ENCODE measurements around the gene NTN1.

GRCh38 chr17:9148905-9149525 lies 127.7 kb downstream of the NTN1 start:
- no peak for TF ChIP-seq ATF1 (CRISPR knock-in tag; IDR thresholded peaks at IDR 0.05)
- TF ChIP-seq CTCF (CRISPR knock-in tag; IDR thresholded peaks at IDR 0.05) = no peak
- no peak for TF ChIP-seq FOXK1 (CRISPR knock-in tag; IDR thresholded peaks at IDR 0.05; ENCODE audit: borderline replicate concordance, low read depth)
- TF ChIP-seq TAF1 (CRISPR knock-in tag; IDR thresholded peaks at IDR 0.05) = no peak
- TF ChIP-seq, protein P1, sequence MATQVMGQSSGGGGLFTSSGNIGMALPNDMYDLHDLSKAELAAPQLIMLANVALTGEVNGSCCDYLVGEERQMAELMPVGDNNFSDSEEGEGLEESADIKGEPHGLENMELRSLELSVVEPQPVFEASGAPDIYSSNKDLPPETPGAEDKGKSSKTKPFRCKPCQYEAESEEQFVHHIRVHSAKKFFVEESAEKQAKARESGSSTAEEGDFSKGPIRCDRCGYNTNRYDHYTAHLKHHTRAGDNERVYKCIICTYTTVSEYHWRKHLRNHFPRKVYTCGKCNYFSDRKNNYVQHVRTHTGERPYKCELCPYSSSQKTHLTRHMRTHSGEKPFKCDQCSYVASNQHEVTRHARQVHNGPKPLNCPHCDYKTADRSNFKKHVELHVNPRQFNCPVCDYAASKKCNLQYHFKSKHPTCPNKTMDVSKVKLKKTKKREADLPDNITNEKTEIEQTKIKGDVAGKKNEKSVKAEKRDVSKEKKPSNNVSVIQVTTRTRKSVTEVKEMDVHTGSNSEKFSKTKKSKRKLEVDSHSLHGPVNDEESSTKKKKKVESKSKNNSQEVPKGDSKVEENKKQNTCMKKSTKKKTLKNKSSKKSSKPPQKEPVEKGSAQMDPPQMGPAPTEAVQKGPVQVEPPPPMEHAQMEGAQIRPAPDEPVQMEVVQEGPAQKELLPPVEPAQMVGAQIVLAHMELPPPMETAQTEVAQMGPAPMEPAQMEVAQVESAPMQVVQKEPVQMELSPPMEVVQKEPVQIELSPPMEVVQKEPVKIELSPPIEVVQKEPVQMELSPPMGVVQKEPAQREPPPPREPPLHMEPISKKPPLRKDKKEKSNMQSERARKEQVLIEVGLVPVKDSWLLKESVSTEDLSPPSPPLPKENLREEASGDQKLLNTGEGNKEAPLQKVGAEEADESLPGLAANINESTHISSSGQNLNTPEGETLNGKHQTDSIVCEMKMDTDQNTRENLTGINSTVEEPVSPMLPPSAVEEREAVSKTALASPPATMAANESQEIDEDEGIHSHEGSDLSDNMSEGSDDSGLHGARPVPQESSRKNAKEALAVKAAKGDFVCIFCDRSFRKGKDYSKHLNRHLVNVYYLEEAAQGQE (IDR thresholded peaks at IDR 0.05; ENCODE audit: borderline replicate concordance in 1 of 2, low read depth in 1 of 2, low read length in 2 of 2) = no peak
- no peak for TF ChIP-seq ZKSCAN8 (CRISPR knock-in tag; IDR thresholded peaks at IDR 0.05; ENCODE audit: borderline replicate concordance)
- TF ChIP-seq MXD1 (CRISPR knock-in tag; IDR thresholded peaks at IDR 0.05) = no peak

Data from HepG2 (cell line).